T-helper 1 cell treated with Interleukin-12 subunit alpha and Interleukin-12 subunit beta and Interleukin-4 antibody, amounts not matched to agents 30 μg/mL and 1 μg/mL, for 36 hours (primary cell): Measurements from ENCODE around the gene EPHA5.

Experiments
- H3K27ac Mint-ChIP-seq: one replicate; pipeline ENCODE4 v1.8.0; 2021; ENCODE audit warnings: mild to moderate bottlenecking, mixed read lengths
- H3K27me3 Mint-ChIP-seq: one replicate; pipeline ENCODE4 v1.8.0; 2021; ENCODE audit warnings: low read depth, mixed read lengths
- H3K36me3 Mint-ChIP-seq: one replicate; pipeline ENCODE4 v1.8.0; 2021; ENCODE audit warnings: low read depth, mixed read lengths
- H3K4me1 Mint-ChIP-seq: one replicate; pipeline ENCODE4 v1.8.0; 2021; ENCODE audit warnings: low read depth, mixed read lengths
- H3K4me3 Mint-ChIP-seq: one replicate; pipeline ENCODE4 v1.8.0; 2021; ENCODE audit warnings: mild to moderate bottlenecking, moderate library complexity, mixed read lengths
- H3K9me3 Mint-ChIP-seq: one replicate; pipeline ENCODE4 v1.8.0; 2021; ENCODE audit warnings: mixed read lengths

The EPHA5 gene

GRCh38 chr4:65653740-65654361 is 16.4 kb downstream of the EPHA5 start:
- no peaks in the 10 kb centered on the region for H3K4me1 Mint-ChIP-seq
- H3K36me3 Mint-ChIP-seq, result no peaks in the 10 kb centered on the region
- no peaks in the 10 kb centered on the region for H3K27me3 Mint-ChIP-seq
- no peaks in the 10 kb centered on the region for H3K9me3 Mint-ChIP-seq
- no peak overlapping the region for H3K27ac Mint-ChIP-seq
- H3K4me3 Mint-ChIP-seq, result no peak overlapping the region

- H3K27me3 Mint-ChIP-seq, result no peaks in the 10 kb centered on the region
- no peak overlapping the region for H3K4me3 Mint-ChIP-seq
Measured at GRCh38 chr4:65651751-65652150, 18.5 kb downstream of the EPHA5 start.

DNA sequence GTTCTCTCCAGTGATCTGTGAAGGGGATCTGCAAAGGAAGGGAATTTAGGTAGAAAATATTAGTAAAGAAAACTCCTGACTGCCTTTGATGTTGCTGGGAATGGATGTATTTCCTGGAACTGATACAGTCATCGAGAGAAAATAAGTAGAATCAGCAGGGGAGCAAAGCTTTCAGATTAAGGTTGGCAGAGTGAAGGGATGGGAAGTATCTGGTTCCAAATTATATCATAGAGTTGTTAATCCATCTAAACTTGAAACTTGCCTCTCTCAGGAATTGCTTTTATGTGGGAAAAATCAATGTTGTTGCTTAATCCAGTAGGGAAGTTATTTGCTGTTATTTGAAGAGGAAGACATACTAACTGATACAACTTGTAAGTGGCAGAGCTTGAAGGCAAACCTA is 19.3 kb downstream of the EPHA5 start:
- H3K36me3 Mint-ChIP-seq, result no peaks in the 10 kb centered on the region
- no peak overlapping the region for H3K4me3 Mint-ChIP-seq

More at GRCh38 chr4:65651751-65652150, 18.5 kb downstream of the EPHA5 start:
- Mint-ChIP-seq H3K4me1 (no peaks in the 10 kb centered on the region), H3K36me3 (no peaks in the 10 kb centered on the region), H3K27ac (no peak overlapping the region), H3K9me3 (no peaks in the 10 kb centered on the region)

DNA sequence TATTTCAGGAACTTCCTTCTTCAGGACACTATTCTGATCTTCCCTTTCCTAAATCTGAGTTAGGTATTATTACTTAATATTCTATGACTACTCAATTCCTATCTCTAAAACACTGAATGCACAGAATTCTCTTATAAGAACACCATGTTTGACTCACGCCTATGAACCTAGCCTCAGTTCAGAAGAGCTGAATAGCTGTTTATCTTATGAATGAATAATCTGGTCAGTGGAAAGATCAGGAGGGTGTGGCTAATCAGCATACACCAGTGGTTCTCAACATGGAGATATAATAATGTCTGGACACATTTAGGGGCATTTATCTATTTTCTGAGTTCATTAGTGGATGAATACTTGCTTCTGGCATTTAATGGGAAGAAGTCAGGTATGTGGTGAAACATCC is 24.2 kb downstream of the EPHA5 start:
- H3K4me1 Mint-ChIP-seq, result no peaks in the 10 kb centered on the region

More for the DNA sequence above, 19.3 kb downstream of the EPHA5 start:
- no peaks in the 10 kb centered on the region for H3K9me3 Mint-ChIP-seq
- no peaks in the 10 kb centered on the region for H3K4me1 Mint-ChIP-seq
- no peaks in the 10 kb centered on the region for H3K27me3 Mint-ChIP-seq
- H3K27ac Mint-ChIP-seq, result no peak overlapping the region

DNA sequence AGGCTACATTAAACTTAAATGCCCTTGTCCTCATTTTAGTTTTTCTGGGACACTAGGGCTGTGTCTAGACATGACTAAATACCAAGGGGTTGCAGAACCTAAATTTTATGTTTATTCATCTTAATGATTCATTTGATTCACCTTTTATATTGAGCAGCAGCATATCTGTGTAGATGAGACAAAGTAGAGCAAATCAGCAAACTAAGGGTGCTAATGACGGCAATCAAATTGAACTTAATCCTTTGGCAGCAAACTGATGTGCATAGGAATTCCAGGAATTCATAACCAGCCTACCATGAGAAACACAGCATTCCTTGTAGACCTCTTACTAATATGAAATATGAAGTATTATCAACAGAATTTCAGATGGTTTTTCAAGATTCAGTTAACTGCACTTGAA is 25.1 kb downstream of the EPHA5 start:
- Mint-ChIP-seq H3K4me1 (no peaks in the 10 kb centered on the region), H3K36me3 (no peaks in the 10 kb centered on the region), H3K27ac (no peak overlapping the region), H3K27me3 (no peaks in the 10 kb centered on the region), H3K4me3 (no peak overlapping the region), H3K9me3 (no peaks in the 10 kb centered on the region)

More for the DNA sequence above, 24.2 kb downstream of the EPHA5 start:
- Mint-ChIP-seq H3K36me3 (no peaks in the 10 kb centered on the region), H3K4me3 (no peak overlapping the region), H3K27me3 (no peaks in the 10 kb centered on the region), H3K27ac (no peak overlapping the region), H3K9me3 (no peaks in the 10 kb centered on the region)

GRCh38 chr4:65635051-65635821 is 35.1 kb downstream of the EPHA5 start:
- H3K27me3 Mint-ChIP-seq, result no peaks in the 10 kb centered on the region
- no peaks in the 10 kb centered on the region for H3K36me3 Mint-ChIP-seq
- no peaks in the 10 kb centered on the region for H3K4me1 Mint-ChIP-seq
- H3K4me3 Mint-ChIP-seq, result no peak overlapping the region
- no peak overlapping the region for H3K27ac Mint-ChIP-seq
- no peaks in the 10 kb centered on the region for H3K9me3 Mint-ChIP-seq

- Mint-ChIP-seq H3K27ac (no peak overlapping the region), H3K9me3 (no peaks in the 10 kb centered on the region), H3K4me1 (no peaks in the 10 kb centered on the region), H3K36me3 (no peaks in the 10 kb centered on the region), H3K4me3 (no peak overlapping the region), H3K27me3 (no peaks in the 10 kb centered on the region)
Measured at GRCh38 chr4:65624651-65625050, 45.6 kb downstream of the EPHA5 start.

DNA sequence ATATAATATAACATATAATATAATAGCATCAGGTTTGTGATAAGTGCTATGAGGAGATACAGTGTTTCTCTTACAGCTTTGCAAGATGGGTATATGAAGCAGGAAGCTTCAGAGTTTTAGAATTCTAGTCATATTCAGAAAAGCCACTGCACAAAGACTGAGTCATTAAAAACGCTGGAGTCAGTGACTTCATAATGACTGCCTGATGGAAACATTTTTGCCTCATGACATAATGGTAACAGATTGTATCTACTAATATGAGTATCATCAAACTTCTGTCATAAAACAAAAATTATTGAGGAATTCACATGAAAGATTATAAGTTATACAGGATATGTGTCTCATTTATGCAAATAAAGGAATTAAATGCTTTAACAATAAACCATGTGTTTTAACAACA is 46.8 kb downstream of the EPHA5 start:
- no peaks in the 10 kb centered on the region for H3K4me1 Mint-ChIP-seq
- H3K36me3 Mint-ChIP-seq, result no peaks in the 10 kb centered on the region
- H3K9me3 Mint-ChIP-seq, result no peaks in the 10 kb centered on the region
- no peak overlapping the region for H3K27ac Mint-ChIP-seq
- H3K27me3 Mint-ChIP-seq, result no peaks in the 10 kb centered on the region
- no peak overlapping the region for H3K4me3 Mint-ChIP-seq

DNA sequence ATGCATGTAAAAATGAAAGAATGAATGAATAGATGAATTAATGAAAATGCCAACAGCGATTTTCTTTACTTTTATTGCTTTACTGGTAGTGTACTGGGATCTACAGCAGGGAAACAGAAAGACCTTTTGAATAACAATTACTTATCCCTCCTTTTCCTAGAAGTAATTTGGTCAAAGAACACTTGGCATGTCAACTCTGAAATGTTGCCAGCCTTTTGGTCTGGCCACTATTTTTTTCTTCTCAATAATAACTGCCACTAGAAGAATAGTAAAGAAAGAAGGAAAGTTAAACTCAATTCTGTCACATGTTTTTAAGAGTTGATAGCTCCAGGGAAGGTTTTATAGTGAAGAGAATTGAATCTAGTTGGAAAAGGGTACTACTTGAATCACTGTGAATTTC is 52.9 kb downstream of the EPHA5 start:
- H3K27me3 Mint-ChIP-seq, result no peaks in the 10 kb centered on the region
- H3K4me1 Mint-ChIP-seq, result no peaks in the 10 kb centered on the region
- no peak overlapping the region for H3K4me3 Mint-ChIP-seq
- H3K9me3 Mint-ChIP-seq, result no peaks in the 10 kb centered on the region
- no peak overlapping the region for H3K27ac Mint-ChIP-seq
- no peaks in the 10 kb centered on the region for H3K36me3 Mint-ChIP-seq

DNA sequence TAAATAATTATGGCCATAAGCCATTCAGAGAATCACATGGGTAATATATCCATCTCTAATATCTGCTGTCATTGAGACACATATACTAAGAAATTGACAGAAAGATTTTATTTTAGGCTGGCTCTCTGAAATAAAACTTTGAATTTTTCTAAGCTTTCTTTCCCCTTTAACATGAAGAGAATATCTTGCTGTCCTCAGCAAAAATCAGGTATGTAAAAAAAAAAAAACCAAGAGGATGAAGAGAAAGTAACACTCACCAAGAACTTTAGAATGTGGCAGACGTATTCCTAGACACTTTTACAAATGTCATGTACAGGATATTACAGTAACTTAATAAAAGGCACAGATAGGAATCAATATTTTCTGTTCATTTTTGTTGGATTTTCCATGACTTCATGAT is 65.8 kb downstream of the EPHA5 start:
- Mint-ChIP-seq H3K4me3 (no peak overlapping the region), H3K27me3 (no peaks in the 10 kb centered on the region), H3K4me1 (no peaks in the 10 kb centered on the region), H3K27ac (no peak overlapping the region), H3K9me3 (no peaks in the 10 kb centered on the region), H3K36me3 (no peaks in the 10 kb centered on the region)

DNA sequence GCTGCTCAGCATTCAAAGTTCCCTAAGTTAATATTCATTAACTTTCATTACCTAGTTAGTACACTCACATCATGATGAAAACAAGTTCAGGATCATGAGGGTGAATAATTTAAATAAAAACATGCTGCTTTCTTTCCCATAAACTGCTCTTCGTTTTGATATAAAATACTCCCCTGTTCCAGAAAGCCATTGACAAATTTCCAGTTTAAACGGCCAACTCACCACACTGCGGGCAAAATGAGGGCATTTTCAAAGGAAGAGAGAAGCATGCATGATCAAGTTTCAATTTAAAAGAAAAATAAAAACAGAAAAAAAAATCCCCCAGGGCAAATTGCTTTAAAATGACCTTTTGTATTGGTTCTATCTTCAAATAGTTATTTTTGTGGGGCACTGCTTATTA is 69.6 kb downstream of the EPHA5 start:
- H3K4me3 Mint-ChIP-seq, result no peak overlapping the region
- H3K27me3 Mint-ChIP-seq, result no peaks in the 10 kb centered on the region
- H3K4me1 Mint-ChIP-seq, result no peaks in the 10 kb centered on the region
- no peaks in the 10 kb centered on the region for H3K36me3 Mint-ChIP-seq
- H3K9me3 Mint-ChIP-seq, result peaks cover 5% of the 10 kb centered on the region
- H3K27ac Mint-ChIP-seq, result no peak overlapping the region

- H3K36me3 Mint-ChIP-seq, result no peaks in the 10 kb centered on the region
- peaks cover 5% of the 10 kb centered on the region for H3K9me3 Mint-ChIP-seq
- no peaks in the 10 kb centered on the region for H3K4me1 Mint-ChIP-seq
- no peaks in the 10 kb centered on the region for H3K27me3 Mint-ChIP-seq
- no peak overlapping the region for H3K27ac Mint-ChIP-seq
- no peak overlapping the region for H3K4me3 Mint-ChIP-seq
Measured at GRCh38 chr4:65599340-65599739, 70.9 kb downstream of the EPHA5 start.

GRCh38 chr4:65597697-65598096 is 72.6 kb downstream of the EPHA5 start:
- Mint-ChIP-seq H3K36me3 (no peaks in the 10 kb centered on the region), H3K4me3 (no peak overlapping the region), H3K27me3 (no peaks in the 10 kb centered on the region), H3K4me1 (no peaks in the 10 kb centered on the region), H3K27ac (no peak overlapping the region), H3K9me3 (peaks cover 5% of the 10 kb centered on the region)

GRCh38 chr4:65592089-65592488 is 78.2 kb downstream of the EPHA5 start:
- no peak overlapping the region for H3K27ac Mint-ChIP-seq
- no peaks in the 10 kb centered on the region for H3K27me3 Mint-ChIP-seq
- H3K9me3 Mint-ChIP-seq, result peaks cover 5% of the 10 kb centered on the region
- no peak overlapping the region for H3K4me3 Mint-ChIP-seq
- H3K36me3 Mint-ChIP-seq, result no peaks in the 10 kb centered on the region
- H3K4me1 Mint-ChIP-seq, result no peaks in the 10 kb centered on the region

- no peaks in the 10 kb centered on the region for H3K4me1 Mint-ChIP-seq
- H3K27ac Mint-ChIP-seq, result no peak overlapping the region
- H3K4me3 Mint-ChIP-seq, result no peak overlapping the region
- no peaks in the 10 kb centered on the region for H3K9me3 Mint-ChIP-seq
- no peaks in the 10 kb centered on the region for H3K27me3 Mint-ChIP-seq
- no peaks in the 10 kb centered on the region for H3K36me3 Mint-ChIP-seq
Measured at GRCh38 chr4:65589921-65590320, 80.4 kb downstream of the EPHA5 start.
